ENCODE results near the gene ANKRD52. TPM values are rescaled to one million over a fixed set of nuclear protein-coding genes. Genes with fewer than 3 reads are reported as not detected.
"Not testable (repeated sequence)": the region's sequence is repeated elsewhere in the genome, so short reads cannot be mapped to it uniquely, and the experiment has no call there.

ANKRD52 gene
- total RNA-seq, 1 donor from 2014 or later: 28.0 TPM

GRCh38 chr12:56266693-56267442, 8.7 kb upstream of the ANKRD52 start, which contains the start of gene COQ10A:
Gene COQ10A, plus strand, starts transcription at chr12:56266942. Its CDS starts 177 bp downstream, at chr12:56267119.
- DNase-seq: peak; percentile 95
- Histone ChIP-seq H3K36me3 (peaks cover 20% of the 10 kb centered on the region), H3K9me3 (no peaks in the 10 kb centered on the region), H3K27ac (peak within 1 kb of the TSS; percentile 93), H3K27me3 (no peaks in the 10 kb centered on the region), H3K4me1 (peaks cover 15% of the 10 kb centered on the region), H3K4me3 (peak within 1 kb of the TSS; percentile 78)
- TF ChIP-seq CTCF (IDR thresholded peaks at IDR 0.05): peak; percentile 71
- intact Hi-C loops (cut with DNase I): no loop called here
- ATAC-seq: peak; percentile 97

- Histone ChIP-seq H3K4me1 (peaks cover 15% of the 10 kb centered on the region), H3K27ac (peak overlapping the region; percentile 93), H3K36me3 (peaks cover 13% of the 10 kb centered on the region), H3K4me3 (peak overlapping the region; percentile 78)
- ATAC-seq; DNase-seq; intact Hi-C loops (cut with DNase I); H3K27me3 ChIP-seq; H3K9me3 ChIP-seq: not testable (repeated sequence)
Measured at GRCh38 chr12:56266068-56266692, 8.0 kb upstream of the ANKRD52 start.

DNA sequence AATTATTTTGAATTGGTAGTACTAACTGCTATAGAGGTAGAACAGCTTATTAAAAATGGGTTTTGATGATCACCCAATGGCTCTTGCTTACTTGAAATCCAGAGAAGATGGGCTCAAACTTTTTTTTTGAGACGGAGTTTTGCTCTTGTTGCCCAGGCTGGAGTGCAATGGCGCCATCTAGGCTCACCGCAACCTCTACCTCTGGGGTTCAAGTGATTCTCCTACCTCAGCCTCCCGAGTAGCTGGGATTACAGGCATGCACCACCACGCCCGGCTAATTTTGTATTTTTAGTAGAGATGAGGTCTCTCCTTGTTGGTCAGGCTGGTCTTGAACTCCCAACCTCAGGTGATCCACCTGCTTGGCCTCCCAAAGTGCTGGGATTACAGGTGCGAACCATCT, 4.8 kb upstream of the ANKRD52 start:
- H3K9me3 ChIP-seq; DNase-seq; H3K27me3 ChIP-seq; ATAC-seq; intact Hi-C loops (cut with DNase I); H3K36me3 ChIP-seq; H3K27ac ChIP-seq; H3K4me3 ChIP-seq: not testable (repeated sequence)
- H3K4me1 ChIP-seq: peaks cover 21% of the 10 kb centered on the region

DNA sequence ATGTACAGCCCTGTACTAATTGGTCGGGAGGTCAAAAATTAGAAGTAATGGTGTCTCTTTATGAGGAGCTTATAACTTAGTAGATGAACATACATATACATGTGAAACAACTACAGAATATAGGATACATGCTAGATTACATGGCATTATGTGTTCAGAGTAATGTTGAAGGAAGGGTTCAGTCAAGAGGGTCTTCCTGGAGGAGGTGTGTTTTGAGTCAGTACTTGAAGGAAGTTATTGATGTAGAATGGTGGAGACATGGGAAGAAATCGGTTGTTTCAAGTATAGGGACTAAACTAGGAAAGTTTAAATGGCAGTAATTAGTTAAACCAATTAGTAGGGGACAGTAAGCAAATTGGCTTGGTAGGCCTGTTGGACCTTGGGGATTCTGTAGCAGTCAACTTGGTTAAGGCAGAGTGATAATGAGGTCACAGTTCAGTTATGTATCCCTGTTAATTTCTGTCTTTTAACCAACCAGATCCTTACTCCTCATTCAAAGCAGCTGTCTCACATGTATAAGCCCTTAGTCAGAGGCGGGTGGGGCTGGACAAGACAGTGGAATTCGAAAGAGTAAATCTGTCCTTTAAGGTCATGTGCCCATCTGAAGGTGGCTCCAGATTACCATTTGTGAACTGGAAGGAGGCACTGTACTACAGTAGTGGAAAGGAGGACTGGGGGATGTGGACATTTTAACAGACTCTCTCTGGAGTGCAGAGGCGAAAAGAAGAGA, 3.5 kb upstream of the ANKRD52 start:
- H3K4me1 ChIP-seq: peaks cover 24% of the 10 kb centered on the region
- DNase-seq (no peak), ATAC-seq (no peak)
- H3K27ac ChIP-seq: no peak overlapping the region
- TF ChIP-seq CTCF (IDR thresholded peaks at IDR 0.05): no peak
- no peaks in the 10 kb centered on the region for H3K27me3 ChIP-seq
- H3K4me3 ChIP-seq: no peak overlapping the region
- peaks cover 3% of the 10 kb centered on the region for H3K36me3 ChIP-seq
- intact Hi-C loops (cut with DNase I): no loop called here
- H3K9me3 ChIP-seq: no peaks in the 10 kb centered on the region

- intact Hi-C loops (cut with DNase I): no loop called here
- no peak for TF ChIP-seq CTCF (IDR thresholded peaks at IDR 0.05)
- Histone ChIP-seq H3K27ac (no peak overlapping the region), H3K4me3 (no peak overlapping the region), H3K9me3 (no peaks in the 10 kb centered on the region), H3K27me3 (no peaks in the 10 kb centered on the region), H3K4me1 (peaks cover 22% of the 10 kb centered on the region), H3K36me3 (peaks cover 11% of the 10 kb centered on the region)
- no peak for DNase-seq
- no peak for ATAC-seq
Measured at GRCh38 chr12:56260921-56261320, 2.7 kb upstream of the ANKRD52 start.

DNA sequence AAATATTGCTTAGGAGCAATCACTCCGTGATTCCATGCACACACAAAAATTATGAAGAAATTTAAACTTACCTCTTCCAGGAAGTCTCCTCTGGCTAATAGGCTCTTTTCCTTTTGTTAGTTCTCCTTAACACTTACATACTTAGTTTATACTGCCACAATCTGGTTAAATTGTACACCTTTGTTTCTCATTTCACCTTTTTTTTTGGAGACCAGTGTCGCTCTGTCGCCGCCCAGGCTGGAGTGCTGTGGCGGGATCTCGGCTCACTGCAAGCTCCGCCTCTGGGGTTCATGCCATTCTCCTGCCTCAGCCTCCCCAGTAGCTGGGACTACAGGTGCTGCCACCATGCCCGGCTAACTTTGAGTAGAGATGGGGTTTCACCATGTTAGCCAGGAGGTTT, 2.2 kb upstream of the ANKRD52 start:
- TF ChIP-seq CTCF (IDR thresholded peaks at IDR 0.05): no peak
- DNase-seq (no peak), ATAC-seq (no peak)
- intact Hi-C loops (cut with DNase I): no loop called here
- Histone ChIP-seq H3K36me3 (peaks cover 16% of the 10 kb centered on the region), H3K27me3 (no peaks in the 10 kb centered on the region), H3K4me1 (peaks cover 18% of the 10 kb centered on the region), H3K27ac (no peak overlapping the region), H3K4me3 (no peak overlapping the region), H3K9me3 (no peaks in the 10 kb centered on the region)
